GM23338 (cell line): ENCODE results near the gene SRGN. TPM values are rescaled to one million over a fixed set of nuclear protein-coding genes. Genes with fewer than 3 reads are reported as not detected.

Experiments used
- ATAC-seq: fragments of 200-7000 bp; cut with Tn5 transposase; 3 replicates; pipeline ENCODE4 v1.9.1; 2020
- DNase-seq: peaks from one replicate; pipeline ENCODE4 v3.0.0-alpha.2; 2015; ENCODE audit warnings: low spot score
- H2AFZ ChIP-seq: fragments of 200-600 bp; sonication (generic); 2 replicates; pipeline ENCODE4 v1.8.0; 2016; ENCODE audit warnings: antibody characterized with exemption, mild to moderate bottlenecking, moderate library complexity
- H3F3A ChIP-seq: fragments of 200-600 bp; sonication (generic); replicated peaks from 2 replicates; pipeline ENCODE4 v1.8.0; 2017; ENCODE audit warnings: antibody characterized with exemption, mixed run types, low read depth
- H3K27ac ChIP-seq: fragments of 200-600 bp; sonication (generic); 2 replicates; pipeline ENCODE4 v1.6.1; 2016; ENCODE audit warnings: low read depth
- H3K27me3 ChIP-seq: fragments of 200-600 bp; sonication (generic); 2 replicates; pipeline ENCODE4 v1.8.0; 2016; ENCODE audit warnings: mild to moderate bottlenecking, mixed run types, moderate library complexity; ENCODE audit not compliant: insufficient read depth
- H3K36me3 ChIP-seq: fragments of 200-600 bp; sonication (generic); 2 replicates; pipeline ENCODE4 v1.8.0; 2016; ENCODE audit warnings: mild to moderate bottlenecking; ENCODE audit not compliant: insufficient read depth
- H3K4me1 ChIP-seq: fragments of 200-600 bp; sonication (generic); 2 replicates; pipeline ENCODE4 v1.8.0; 2016; ENCODE audit warnings: mild to moderate bottlenecking, moderate library complexity; ENCODE audit not compliant: insufficient read depth
- H3K4me2 ChIP-seq: fragments of 200-600 bp; sonication (generic); 2 replicates; pipeline ENCODE4 v1.7.1; 2017; ENCODE audit warnings: mixed run types
- H3K4me3 ChIP-seq: fragments of 200-600 bp; sonication (generic); 2 replicates; pipeline ENCODE4 v1.6.1; 2016; ENCODE audit warnings: mixed run types
- H3K79me2 ChIP-seq: fragments of 200-600 bp; sonication (generic); replicated peaks from 2 replicates; pipeline ENCODE4 v1.8.0; 2017; ENCODE audit warnings: mild to moderate bottlenecking; ENCODE audit not compliant: insufficient read depth
- H3K9me2 ChIP-seq: fragments of 200-600 bp; sonication (generic); 2 replicates; pipeline ENCODE4 v1.8.0; 2017; ENCODE audit not compliant: insufficient read depth
- H4K20me1 ChIP-seq: fragments of 200-600 bp; sonication (generic); replicated peaks from 2 replicates; pipeline ENCODE4 v1.8.0; 2017; ENCODE audit warnings: mild to moderate bottlenecking; ENCODE audit not compliant: insufficient read depth
- H3K27ac Mint-ChIP-seq: 2 replicates; pipeline ENCODE4 v1.8.0; 2020; ENCODE audit warnings: inconsistent platforms, mild to moderate bottlenecking, moderate library complexity, mixed read lengths
- H3K27me3 Mint-ChIP-seq: 3 replicates; pipeline ENCODE4 v1.8.0; 2022; ENCODE audit warnings: low read depth, mild to moderate bottlenecking, moderate library complexity, mixed read lengths, inconsistent platforms; ENCODE audit not compliant: insufficient read depth, poor library complexity
- H3K36me3 Mint-ChIP-seq: 3 replicates; pipeline ENCODE4 v1.8.0; 2021; ENCODE audit warnings: low read depth, mild to moderate bottlenecking, inconsistent platforms, moderate library complexity, mixed read lengths
- H3K4me1 Mint-ChIP-seq: 3 replicates; pipeline ENCODE4 v1.8.0; 2020; ENCODE audit warnings: mild to moderate bottlenecking, inconsistent platforms, mixed read lengths
- H3K4me3 Mint-ChIP-seq: 3 replicates; pipeline ENCODE4 v1.8.0; 2021; ENCODE audit warnings: moderate library complexity, mild to moderate bottlenecking, inconsistent platforms, mixed read lengths
- H3K9me3 Mint-ChIP-seq: 3 replicates; pipeline ENCODE4 v1.8.0; 2020; ENCODE audit warnings: moderate library complexity, mild to moderate bottlenecking, inconsistent platforms, mixed read lengths
- CREB1 ChIP-seq: fragments of 250-450 bp; sonication (Bioruptor Pico); IDR thresholded peaks from 2 replicates; pipeline ENCODE4 v1.5.0; 2020; ENCODE audit warnings: low read depth, mild to moderate bottlenecking, moderate library complexity
- EZH2 ChIP-seq: fragments of 200-600 bp; sonication (generic); IDR thresholded peaks from one replicate; pipeline ENCODE4 v1.8.0; 2017; ENCODE audit warnings: antibody characterized with exemption, mild to moderate bottlenecking, low read depth; ENCODE audit not compliant: unreplicated experiment
- EZH2phosphoT487 ChIP-seq: fragments of 200-600 bp; sonication (generic); IDR thresholded peaks from one replicate; pipeline ENCODE4 v1.8.1; 2018; ENCODE audit warnings: antibody characterized with exemption; ENCODE audit not compliant: unreplicated experiment
- JUNB ChIP-seq: IDR thresholded peaks from one replicate; pipeline ENCODE4 v1.6.1; 2016; ENCODE audit warnings: antibody characterized with exemption; ENCODE audit not compliant: unreplicated experiment
- NANOG ChIP-seq: IDR thresholded peaks from 2 replicates; pipeline ENCODE4 v1.6.1; 2016; ENCODE audit warnings: antibody characterized with exemption, borderline replicate concordance
- POLR2AphosphoS5 ChIP-seq: IDR thresholded peaks from 2 replicates; pipeline ENCODE4 v1.6.1; 2016; ENCODE audit warnings: antibody characterized with exemption, low read depth
- STAT1 ChIP-seq: IDR thresholded peaks from one replicate; pipeline ENCODE4 v1.6.1; 2016; ENCODE audit warnings: antibody characterized with exemption; ENCODE audit not compliant: unreplicated experiment
- ZNF114 ChIP-seq: fragments of 250-450 bp; sonication (Bioruptor Pico); IDR thresholded peaks from 2 replicates; pipeline ENCODE4 v1.5.0; 2020; ENCODE audit warnings: mild to moderate bottlenecking, moderate library complexity
- ZNF331 ChIP-seq: fragments of 250-450 bp; sonication (Bioruptor Pico); IDR thresholded peaks from 2 replicates; pipeline ENCODE4 v1.5.0; 2020; ENCODE audit warnings: low read depth, mild to moderate bottlenecking, moderate library complexity
- polyA plus RNA-seq: library from polyadenylated mRNA; unstranded; fragments of >200 nt; fragmentation: Nextera tagmentation; extraction: Ambion mirVana; gene quantifications from 2 replicates; pipeline ENCODE4 v1.2.1, GENCODE V29; 2016
- total RNA-seq: library from RNA; depleted of rRNA; stranded (reverse); fragments of >200 nt; shearing (Covaris generic); gene quantifications from 2 replicates; pipeline ENCODE4 v1.2.3, GENCODE V29; 2014
- TF ChIP-seq, protein P1 (sequence below): IDR thresholded peaks from 2 replicates; pipeline ENCODE4 v1.6.1; 2016; ENCODE audit warnings: antibody characterized with exemption
- TF ChIP-seq, protein P2 (sequence below): fragments of 250-450 bp; sonication (Bioruptor Pico); IDR thresholded peaks from 2 replicates; pipeline ENCODE4 v1.5.0; 2020; ENCODE audit warnings: mild to moderate bottlenecking, moderate library complexity
- TF ChIP-seq, protein P3 (sequence below): IDR thresholded peaks from one replicate; pipeline ENCODE4 v1.6.1; 2018; ENCODE audit warnings: antibody characterized with exemption; ENCODE audit not compliant: unreplicated experiment
- TF ChIP-seq, protein P4 (sequence below), 2 experiments: fragments of 200-600 bp in 1 of 2; sonication (generic) in 1 of 2; conservative IDR thresholded peaks; 2 replicates each; pipeline versions ENCODE4 v1.5.1 to v1.6.1; 2016 to 2017; ENCODE audit warnings: antibody characterized with exemption in 2 of 2, low read depth in 2 of 2, mild to moderate bottlenecking in 2 of 2, moderate library complexity in 1 of 2

SRGN gene
- total and polyA plus RNA-seq, 2 experiments from 2014 or later: not detected

DNA sequence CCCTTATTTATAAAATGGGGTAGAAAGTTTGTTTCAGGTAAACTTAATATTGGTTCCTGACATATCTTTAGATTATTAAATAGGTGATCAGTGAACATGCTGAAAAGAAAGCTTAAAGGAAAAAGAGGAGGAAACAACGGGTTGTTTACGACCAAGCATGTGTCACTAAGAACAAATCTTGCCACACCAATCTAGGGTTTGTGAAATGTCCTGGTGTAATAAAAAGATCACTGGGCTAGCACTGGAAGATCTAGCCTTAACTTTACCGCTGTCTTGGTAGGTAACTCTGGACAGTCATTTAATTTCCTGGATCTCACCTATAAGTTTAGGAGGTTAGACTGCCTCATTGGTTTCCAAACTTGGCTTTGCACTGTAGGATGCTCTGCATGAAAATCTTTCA is 55.1 kb downstream of the SRGN start:
- no peaks in the 10 kb centered on the region for H3K27me3 ChIP-seq
- H3K27ac Mint-ChIP-seq: no peak overlapping the region
- H4K20me1 ChIP-seq: peaks cover 21% of the 10 kb centered on the region
- H3K27ac ChIP-seq: no peak overlapping the region
- TF ChIP-seq CREB1 (no peak), STAT1 (no peak), JUNB (no peak), POLR2AphosphoS5 (no peak), EZH2 (no peak), ZNF331 (CRISPR knock-in tag) (no peak), NANOG (no peak), ZNF114 (CRISPR knock-in tag) (no peak), EZH2phosphoT487 (no peak)
- TF ChIP-seq, protein P1, sequence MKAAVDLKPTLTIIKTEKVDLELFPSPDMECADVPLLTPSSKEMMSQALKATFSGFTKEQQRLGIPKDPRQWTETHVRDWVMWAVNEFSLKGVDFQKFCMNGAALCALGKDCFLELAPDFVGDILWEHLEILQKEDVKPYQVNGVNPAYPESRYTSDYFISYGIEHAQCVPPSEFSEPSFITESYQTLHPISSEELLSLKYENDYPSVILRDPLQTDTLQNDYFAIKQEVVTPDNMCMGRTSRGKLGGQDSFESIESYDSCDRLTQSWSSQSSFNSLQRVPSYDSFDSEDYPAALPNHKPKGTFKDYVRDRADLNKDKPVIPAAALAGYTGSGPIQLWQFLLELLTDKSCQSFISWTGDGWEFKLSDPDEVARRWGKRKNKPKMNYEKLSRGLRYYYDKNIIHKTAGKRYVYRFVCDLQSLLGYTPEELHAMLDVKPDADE: no peak
- TF ChIP-seq, protein P2, sequence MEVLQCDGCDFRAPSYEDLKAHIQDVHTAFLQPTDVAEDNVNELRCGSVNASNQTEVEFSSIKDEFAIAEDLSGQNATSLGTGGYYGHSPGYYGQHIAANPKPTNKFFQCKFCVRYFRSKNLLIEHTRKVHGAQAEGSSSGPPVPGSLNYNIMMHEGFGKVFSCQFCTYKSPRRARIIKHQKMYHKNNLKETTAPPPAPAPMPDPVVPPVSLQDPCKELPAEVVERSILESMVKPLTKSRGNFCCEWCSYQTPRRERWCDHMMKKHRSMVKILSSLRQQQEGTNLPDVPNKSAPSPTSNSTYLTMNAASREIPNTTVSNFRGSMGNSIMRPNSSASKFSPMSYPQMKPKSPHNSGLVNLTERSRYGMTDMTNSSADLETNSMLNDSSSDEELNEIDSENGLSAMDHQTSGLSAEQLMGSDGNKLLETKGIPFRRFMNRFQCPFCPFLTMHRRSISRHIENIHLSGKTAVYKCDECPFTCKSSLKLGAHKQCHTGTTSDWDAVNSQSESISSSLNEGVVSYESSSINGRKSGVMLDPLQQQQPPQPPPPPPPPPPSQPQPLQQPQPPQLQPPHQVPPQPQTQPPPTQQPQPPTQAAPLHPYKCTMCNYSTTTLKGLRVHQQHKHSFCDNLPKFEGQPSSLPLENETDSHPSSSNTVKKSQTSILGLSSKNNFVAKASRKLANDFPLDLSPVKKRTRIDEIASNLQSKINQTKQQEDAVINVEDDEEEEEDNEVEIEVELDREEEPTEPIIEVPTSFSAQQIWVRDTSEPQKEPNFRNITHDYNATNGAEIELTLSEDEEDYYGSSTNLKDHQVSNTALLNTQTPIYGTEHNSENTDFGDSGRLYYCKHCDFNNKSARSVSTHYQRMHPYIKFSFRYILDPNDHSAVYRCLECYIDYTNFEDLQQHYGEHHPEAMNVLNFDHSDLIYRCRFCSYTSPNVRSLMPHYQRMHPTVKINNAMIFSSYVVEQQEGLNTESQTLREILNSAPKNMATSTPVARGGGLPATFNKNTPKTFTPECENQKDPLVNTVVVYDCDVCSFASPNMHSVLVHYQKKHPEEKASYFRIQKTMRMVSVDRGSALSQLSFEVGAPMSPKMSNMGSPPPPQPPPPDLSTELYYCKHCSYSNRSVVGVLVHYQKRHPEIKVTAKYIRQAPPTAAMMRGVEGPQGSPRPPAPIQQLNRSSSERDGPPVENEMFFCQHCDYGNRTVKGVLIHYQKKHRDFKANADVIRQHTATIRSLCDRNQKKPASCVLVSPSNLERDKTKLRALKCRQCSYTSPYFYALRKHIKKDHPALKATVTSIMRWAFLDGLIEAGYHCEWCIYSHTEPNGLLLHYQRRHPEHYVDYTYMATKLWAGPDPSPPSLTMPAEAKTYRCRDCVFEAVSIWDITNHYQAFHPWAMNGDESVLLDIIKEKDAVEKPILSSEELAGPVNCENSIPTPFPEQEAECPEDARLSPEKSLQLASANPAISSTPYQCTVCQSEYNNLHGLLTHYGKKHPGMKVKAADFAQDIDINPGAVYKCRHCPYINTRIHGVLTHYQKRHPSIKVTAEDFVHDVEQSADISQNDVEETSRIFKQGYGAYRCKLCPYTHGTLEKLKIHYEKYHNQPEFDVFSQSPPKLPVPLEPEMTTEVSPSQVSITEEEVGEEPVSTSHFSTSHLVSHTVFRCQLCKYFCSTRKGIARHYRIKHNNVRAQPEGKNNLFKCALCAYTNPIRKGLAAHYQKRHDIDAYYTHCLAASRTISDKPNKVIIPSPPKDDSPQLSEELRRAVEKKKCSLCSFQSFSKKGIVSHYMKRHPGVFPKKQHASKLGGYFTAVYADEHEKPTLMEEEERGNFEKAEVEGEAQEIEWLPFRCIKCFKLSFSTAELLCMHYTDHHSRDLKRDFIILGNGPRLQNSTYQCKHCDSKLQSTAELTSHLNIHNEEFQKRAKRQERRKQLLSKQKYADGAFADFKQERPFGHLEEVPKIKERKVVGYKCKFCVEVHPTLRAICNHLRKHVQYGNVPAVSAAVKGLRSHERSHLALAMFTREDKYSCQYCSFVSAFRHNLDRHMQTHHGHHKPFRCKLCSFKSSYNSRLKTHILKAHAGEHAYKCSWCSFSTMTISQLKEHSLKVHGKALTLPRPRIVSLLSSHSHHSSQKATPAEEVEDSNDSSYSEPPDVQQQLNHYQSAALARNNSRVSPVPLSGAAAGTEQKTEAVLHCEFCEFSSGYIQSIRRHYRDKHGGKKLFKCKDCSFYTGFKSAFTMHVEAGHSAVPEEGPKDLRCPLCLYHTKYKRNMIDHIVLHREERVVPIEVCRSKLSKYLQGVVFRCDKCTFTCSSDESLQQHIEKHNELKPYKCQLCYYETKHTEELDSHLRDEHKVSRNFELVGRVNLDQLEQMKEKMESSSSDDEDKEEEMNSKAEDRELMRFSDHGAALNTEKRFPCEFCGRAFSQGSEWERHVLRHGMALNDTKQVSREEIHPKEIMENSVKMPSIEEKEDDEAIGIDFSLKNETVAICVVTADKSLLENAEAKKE (CRISPR knock-in tag): no peak
- TF ChIP-seq, protein P3, sequence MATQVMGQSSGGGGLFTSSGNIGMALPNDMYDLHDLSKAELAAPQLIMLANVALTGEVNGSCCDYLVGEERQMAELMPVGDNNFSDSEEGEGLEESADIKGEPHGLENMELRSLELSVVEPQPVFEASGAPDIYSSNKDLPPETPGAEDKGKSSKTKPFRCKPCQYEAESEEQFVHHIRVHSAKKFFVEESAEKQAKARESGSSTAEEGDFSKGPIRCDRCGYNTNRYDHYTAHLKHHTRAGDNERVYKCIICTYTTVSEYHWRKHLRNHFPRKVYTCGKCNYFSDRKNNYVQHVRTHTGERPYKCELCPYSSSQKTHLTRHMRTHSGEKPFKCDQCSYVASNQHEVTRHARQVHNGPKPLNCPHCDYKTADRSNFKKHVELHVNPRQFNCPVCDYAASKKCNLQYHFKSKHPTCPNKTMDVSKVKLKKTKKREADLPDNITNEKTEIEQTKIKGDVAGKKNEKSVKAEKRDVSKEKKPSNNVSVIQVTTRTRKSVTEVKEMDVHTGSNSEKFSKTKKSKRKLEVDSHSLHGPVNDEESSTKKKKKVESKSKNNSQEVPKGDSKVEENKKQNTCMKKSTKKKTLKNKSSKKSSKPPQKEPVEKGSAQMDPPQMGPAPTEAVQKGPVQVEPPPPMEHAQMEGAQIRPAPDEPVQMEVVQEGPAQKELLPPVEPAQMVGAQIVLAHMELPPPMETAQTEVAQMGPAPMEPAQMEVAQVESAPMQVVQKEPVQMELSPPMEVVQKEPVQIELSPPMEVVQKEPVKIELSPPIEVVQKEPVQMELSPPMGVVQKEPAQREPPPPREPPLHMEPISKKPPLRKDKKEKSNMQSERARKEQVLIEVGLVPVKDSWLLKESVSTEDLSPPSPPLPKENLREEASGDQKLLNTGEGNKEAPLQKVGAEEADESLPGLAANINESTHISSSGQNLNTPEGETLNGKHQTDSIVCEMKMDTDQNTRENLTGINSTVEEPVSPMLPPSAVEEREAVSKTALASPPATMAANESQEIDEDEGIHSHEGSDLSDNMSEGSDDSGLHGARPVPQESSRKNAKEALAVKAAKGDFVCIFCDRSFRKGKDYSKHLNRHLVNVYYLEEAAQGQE: no peak
- TF ChIP-seq, protein P4, sequence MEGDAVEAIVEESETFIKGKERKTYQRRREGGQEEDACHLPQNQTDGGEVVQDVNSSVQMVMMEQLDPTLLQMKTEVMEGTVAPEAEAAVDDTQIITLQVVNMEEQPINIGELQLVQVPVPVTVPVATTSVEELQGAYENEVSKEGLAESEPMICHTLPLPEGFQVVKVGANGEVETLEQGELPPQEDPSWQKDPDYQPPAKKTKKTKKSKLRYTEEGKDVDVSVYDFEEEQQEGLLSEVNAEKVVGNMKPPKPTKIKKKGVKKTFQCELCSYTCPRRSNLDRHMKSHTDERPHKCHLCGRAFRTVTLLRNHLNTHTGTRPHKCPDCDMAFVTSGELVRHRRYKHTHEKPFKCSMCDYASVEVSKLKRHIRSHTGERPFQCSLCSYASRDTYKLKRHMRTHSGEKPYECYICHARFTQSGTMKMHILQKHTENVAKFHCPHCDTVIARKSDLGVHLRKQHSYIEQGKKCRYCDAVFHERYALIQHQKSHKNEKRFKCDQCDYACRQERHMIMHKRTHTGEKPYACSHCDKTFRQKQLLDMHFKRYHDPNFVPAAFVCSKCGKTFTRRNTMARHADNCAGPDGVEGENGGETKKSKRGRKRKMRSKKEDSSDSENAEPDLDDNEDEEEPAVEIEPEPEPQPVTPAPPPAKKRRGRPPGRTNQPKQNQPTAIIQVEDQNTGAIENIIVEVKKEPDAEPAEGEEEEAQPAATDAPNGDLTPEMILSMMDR (conservative IDR thresholded peaks at IDR 0.05; ENCODE audit: low read depth in 2 of 2): no peak
- no peaks in the 10 kb centered on the region; the same call in 2 of the 3 replicates for H3K36me3 Mint-ChIP-seq
- H3K79me2 ChIP-seq: peaks cover 59% of the 10 kb centered on the region
- no peak for ATAC-seq
- no peak overlapping the region for H3K4me3 Mint-ChIP-seq
- H3K4me2 ChIP-seq: no peak overlapping the region
- no peak overlapping the region for H3K4me3 ChIP-seq
- no peaks in the 10 kb centered on the region for H3K36me3 ChIP-seq
- no peaks in the 10 kb centered on the region for H3K4me1 Mint-ChIP-seq
- no peaks in the 10 kb centered on the region for H3K9me2 ChIP-seq
- no peaks in the 10 kb centered on the region for H3F3A ChIP-seq
- no peaks in the 10 kb centered on the region for H3K27me3 Mint-ChIP-seq
- no peaks in the 10 kb centered on the region for H3K9me3 Mint-ChIP-seq
- H2AFZ ChIP-seq: no peak overlapping the region
- H3K4me1 ChIP-seq: no peaks in the 10 kb centered on the region
- no peak for DNase-seq
